ENCODE measurements around the gene HIGD2B. TPM values are rescaled to one million over a fixed set of nuclear protein-coding genes. Genes with fewer than 3 reads are reported as not detected.

The HIGD2B gene
- total and polyA plus RNA-seq, 2 of the 13 experiments (the other 11 are each of a cell fraction or from before 2014, with no cell fraction given) = not detected

DNA sequence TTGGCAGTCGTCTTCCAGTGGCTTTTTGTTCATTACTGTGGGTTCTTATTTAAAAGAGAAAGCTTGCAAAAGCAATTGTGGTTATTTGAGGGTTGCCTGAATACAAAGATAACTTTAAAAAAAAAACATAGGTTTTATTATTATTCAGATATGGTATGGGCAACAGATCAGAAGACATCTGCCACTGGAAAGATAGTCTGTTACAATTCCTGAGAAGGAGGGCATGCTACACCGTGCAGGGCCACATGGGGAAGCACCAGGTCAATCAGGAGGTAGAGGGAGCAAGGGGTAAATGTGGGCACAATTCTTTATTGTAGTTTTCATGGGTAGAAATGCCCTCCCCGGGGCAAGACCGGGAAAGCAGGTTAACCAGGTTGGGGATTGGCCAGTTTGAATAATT lies 46.5 kb upstream of the HIGD2B start:
- Histone ChIP-seq H3K27me3 (ENCODE audit: control insufficient read depth in 1 of 2, insufficient read depth in 2 of 2, low read length in 2 of 2) (no peaks in the 10 kb centered on the region), H3K9me3 (ENCODE audit: low read length) (no peaks in the 10 kb centered on the region), H2AFZ (ENCODE audit: low read length) (no peak overlapping the region), H3K36me3 (replicated peaks in 1 of 2; ENCODE audit: control insufficient read depth in 1 of 2, insufficient read depth in 2 of 2, low read length in 2 of 2) (peaks cover 9 to 36% of the 10 kb centered on the region in 2 experiments), H3K9ac (ENCODE audit: insufficient read depth, low read depth, low read length) (no peak overlapping the region), H3K4me1 (ENCODE audit: insufficient read depth, low read length) (peaks cover 3% of the 10 kb centered on the region), H3K79me2 (ENCODE audit: insufficient read depth, low read length) (no peaks in the 10 kb centered on the region), H4K20me1 (ENCODE audit: insufficient read depth, low read length) (no peaks in the 10 kb centered on the region), H3K4me3 (replicated peaks in 1 of 3; ENCODE audit: insufficient read depth in 1 of 3, low read depth in 2 of 3, low read length in 3 of 3) (no peak overlapping the region), H3K4me2 (ENCODE audit: low read depth, low read length) (no peak overlapping the region), H3K27ac (ENCODE audit: extremely low read length, insufficient read depth, low read length) (no peak overlapping the region)
- POLR2A ChIA-PET = no interaction called here
- DNase-seq (ENCODE audit: low spot score) = no peak
- in situ Hi-C loops (cut with HindIII; ENCODE audit: extremely low pct_ligation_motif_present, low pct_unique_long_range_greater_than_20kb) = no loop called here
- CTCF ChIA-PET (ENCODE audit: low intra/inter-chr PET ratio, low total read pairs) = no interaction called here
- WGBS (ENCODE audit: low lambda C conversion rate) = 90% methylated on average over 2 of the region's 4 CpGs
- peak; percentile 62; the same call in 2 of the 3 replicates for ATAC-seq
- intact Hi-C loops (cut with micrococcal nuclease; ENCODE audit: unreplicated experiment) = no loop called here
- no peak for FAIRE-seq
- BruUV-seq (replicated peaks) = no TSS peak
- TF ChIP-seq CENPT (CRISPR knock-in tag; IDR thresholded peaks at IDR 0.05; ENCODE audit: low read depth) (no peak), DNMT3B (CRISPR knock-in tag; conservative IDR thresholded peaks at IDR 0.05) (no peak), FOXO4 (CRISPR knock-in tag; conservative IDR thresholded peaks at IDR 0.05) (no peak), SIX1 (CRISPR knock-in tag; IDR thresholded peaks at IDR 0.05; ENCODE audit: borderline replicate concordance) (no peak), SMARCE1 (IDR thresholded peaks at IDR 0.05; ENCODE audit: borderline replicate concordance) (no peak), GPN1 (CRISPR knock-in tag; IDR thresholded peaks at IDR 0.05; ENCODE audit: borderline replicate concordance) (no peak), FOXA1 (IDR thresholded peaks at IDR 0.05) (no peak), FOXA1 (CRISPR knock-in tag; IDR thresholded peaks at IDR 0.05) (no peak), SMARCC2 (IDR thresholded peaks at IDR 0.05) (no peak), ZEB1 (IDR thresholded peaks at IDR 0.05; ENCODE audit: insufficient replicate concordance, low read depth) (no peak), ZNF350 (CRISPR knock-in tag; IDR thresholded peaks at IDR 0.05; ENCODE audit: borderline replicate concordance, low read depth) (no peak), ZNF672 (CRISPR knock-in tag; IDR thresholded peaks at IDR 0.05) (no peak)
- TF ChIP-seq, protein P1, sequence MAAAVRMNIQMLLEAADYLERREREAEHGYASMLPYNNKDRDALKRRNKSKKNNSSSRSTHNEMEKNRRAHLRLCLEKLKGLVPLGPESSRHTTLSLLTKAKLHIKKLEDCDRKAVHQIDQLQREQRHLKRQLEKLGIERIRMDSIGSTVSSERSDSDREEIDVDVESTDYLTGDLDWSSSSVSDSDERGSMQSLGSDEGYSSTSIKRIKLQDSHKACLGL (CRISPR knock-in tag; IDR thresholded peaks at IDR 0.05) = no peak
- TF ChIP-seq, protein P2, sequence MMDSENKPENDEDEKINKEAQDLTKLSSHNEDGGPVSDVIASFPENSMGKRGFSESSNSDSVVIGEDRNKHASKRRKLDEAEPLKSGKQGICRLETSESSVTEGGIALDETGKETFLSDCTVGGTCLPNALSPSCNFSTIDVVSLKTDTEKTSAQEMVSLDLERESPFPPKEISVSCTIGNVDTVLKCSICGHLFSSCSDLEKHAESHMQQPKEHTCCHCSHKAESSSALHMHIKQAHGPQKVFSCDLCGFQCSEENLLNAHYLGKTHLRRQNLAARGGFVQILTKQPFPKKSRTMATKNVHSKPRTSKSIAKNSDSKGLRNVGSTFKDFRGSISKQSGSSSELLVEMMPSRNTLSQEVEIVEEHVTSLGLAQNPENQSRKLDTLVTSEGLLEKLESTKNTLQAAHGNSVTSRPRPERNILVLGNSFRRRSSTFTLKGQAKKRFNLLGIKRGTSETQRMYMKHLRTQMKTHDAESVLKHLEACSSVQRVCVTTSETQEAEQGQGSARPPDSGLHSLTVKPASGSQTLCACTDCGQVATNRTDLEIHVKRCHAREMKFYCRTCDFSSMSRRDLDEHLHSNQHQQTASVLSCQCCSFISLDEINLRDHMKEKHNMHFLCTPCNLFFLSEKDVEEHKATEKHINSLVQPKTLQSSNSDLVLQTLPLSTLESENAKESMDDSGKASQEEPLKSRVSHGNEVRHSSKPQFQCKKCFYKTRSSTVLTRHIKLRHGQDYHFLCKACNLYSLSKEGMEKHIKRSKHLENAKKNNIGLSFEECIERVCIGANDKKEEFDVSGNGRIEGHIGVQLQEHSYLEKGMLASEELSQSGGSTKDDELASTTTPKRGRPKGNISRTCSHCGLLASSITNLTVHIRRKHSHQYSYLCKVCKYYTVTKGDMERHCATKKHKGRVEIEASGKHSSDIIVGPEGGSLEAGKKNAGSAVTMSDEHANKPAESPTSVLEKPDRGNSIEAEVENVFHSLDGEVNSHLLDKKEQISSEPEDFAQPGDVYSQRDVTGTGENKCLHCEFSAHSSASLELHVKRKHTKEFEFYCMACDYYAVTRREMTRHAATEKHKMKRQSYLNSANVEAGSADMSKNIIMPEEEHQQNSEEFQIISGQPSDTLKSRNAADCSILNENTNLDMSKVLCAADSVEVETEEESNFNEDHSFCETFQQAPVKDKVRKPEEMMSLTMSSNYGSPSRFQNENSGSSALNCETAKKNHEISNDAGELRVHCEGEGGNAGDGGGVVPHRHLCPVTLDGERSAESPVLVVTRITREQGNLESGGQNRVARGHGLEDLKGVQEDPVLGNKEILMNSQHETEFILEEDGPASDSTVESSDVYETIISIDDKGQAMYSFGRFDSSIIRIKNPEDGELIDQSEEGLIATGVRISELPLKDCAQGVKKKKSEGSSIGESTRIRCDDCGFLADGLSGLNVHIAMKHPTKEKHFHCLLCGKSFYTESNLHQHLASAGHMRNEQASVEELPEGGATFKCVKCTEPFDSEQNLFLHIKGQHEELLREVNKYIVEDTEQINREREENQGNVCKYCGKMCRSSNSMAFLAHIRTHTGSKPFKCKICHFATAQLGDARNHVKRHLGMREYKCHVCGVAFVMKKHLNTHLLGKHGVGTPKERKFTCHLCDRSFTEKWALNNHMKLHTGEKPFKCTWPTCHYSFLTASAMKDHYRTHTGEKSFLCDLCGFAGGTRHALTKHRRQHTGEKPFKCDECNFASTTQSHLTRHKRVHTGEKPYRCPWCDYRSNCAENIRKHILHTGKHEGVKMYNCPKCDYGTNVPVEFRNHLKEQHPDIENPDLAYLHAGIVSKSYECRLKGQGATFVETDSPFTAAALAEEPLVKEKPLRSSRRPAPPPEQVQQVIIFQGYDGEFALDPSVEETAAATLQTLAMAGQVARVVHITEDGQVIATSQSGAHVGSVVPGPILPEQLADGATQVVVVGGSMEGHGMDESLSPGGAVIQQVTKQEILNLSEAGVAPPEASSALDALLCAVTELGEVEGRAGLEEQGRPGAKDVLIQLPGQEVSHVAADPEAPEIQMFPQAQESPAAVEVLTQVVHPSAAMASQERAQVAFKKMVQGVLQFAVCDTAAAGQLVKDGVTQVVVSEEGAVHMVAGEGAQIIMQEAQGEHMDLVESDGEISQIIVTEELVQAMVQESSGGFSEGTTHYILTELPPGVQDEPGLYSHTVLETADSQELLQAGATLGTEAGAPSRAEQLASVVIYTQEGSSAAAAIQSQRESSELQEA (CRISPR knock-in tag; IDR thresholded peaks at IDR 0.05; ENCODE audit: not compliant biosample characterization) = no peak
